HTERT RPE-1 (cell line): Measurements from ENCODE around the gene CDH13.

Source experiments
- in situ Hi-C: fragments of 300-500 bp; cut with MboI; formaldehyde crosslinking; loops from 4 replicates; pipeline ENCODE4 v1.14.3; 2020; ENCODE audit warnings: low sequenced_read_pairs

CDH13 gene

DNA sequence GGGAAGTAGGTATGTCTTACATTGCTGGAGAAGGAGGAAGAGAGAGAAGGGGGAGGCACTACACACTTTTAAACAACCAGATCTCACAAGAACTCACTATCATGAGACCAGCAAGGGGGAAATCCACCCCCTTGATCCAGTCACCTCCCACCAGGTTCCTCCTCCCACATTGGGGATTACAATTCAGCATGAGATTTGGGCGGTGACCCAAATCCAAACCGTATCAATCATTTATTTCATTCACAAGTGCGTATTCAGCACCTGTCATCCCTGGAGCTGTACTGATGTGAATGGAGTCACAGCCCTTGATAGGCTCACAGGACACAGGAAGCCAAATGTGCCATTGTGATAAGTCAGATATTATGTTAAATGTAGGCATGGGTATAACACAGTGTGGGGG is 952.7 kb downstream of the CDH13 start:
- in situ Hi-C loops: no loop called here

DNA sequence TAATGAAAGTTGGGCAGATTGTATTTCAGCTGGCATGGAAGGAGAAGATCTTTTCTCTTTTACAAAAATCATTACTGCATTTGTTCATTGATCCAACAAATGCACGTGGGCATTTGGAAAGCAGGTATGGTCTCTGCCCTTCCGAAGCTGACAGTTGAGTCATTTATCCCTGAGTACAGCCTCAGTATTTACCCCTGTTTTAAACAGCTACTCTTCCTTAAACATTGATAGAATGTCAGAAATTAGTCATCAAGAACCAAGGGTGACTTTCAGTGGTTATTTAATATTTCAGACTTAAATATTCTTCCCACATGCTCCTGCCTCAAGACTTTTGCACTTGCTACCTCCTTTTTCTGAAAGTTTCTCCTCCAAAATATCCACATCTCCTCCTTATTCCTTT is 954.3 kb downstream of the CDH13 start:
- in situ Hi-C loops: no loop called here

DNA sequence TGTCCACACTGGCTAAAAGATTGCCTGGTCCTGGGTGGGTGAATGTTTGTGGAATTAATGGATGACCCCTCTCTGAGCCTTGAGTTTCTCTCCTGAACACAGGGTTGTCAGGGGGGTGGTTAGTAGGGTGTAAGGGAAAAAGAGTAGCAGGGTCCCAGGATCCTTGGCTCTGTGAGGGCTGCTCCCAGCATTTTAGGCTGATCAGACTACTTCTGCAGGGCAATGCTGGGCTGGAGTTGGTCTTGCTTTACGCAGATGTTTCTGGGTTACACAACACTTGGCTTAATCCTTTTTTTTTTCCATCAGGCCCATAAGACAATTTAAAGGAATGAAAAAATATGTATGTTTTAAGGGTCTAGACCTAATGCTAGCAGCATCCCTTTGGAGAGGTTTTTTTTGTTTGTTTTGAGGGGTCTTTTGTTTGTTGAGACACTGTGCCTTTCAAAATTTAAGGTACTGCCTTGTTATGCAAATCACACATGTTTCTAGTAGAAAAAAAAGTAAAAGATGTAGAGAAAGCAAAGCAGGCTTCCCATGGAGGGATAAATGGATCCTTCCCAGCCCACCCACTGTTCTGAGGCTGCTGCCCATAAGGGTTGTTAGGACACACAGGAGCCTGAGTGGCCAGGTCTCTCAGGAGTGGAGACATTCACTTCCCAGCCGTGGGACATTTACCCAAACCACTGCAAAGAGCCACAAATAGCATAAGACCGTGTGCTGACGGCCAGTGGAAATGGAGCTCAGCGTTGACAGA is 955.4 kb downstream of the CDH13 start:
- in situ Hi-C loops: no loop called here

DNA sequence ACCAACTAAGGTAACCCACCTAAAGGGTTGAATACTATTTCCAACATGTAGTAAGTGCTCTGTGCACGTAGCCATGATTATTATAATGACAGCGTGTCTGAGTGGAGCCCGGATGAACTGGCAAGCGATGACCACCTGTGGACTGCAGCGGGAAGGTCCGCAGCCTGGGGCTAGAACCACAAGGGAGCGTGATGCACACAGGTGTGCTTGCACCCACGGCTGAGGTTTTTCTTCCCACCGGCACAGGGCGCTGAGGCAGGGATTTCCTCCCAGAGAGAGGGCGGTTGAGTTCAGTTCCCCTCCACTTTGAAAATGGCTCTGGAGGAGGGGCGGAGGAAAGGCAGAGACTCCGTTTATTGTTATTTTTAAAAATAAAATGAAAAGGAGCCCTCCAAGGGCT is 959.3 kb downstream of the CDH13 start:
- in situ Hi-C loops: no loop called here

DNA sequence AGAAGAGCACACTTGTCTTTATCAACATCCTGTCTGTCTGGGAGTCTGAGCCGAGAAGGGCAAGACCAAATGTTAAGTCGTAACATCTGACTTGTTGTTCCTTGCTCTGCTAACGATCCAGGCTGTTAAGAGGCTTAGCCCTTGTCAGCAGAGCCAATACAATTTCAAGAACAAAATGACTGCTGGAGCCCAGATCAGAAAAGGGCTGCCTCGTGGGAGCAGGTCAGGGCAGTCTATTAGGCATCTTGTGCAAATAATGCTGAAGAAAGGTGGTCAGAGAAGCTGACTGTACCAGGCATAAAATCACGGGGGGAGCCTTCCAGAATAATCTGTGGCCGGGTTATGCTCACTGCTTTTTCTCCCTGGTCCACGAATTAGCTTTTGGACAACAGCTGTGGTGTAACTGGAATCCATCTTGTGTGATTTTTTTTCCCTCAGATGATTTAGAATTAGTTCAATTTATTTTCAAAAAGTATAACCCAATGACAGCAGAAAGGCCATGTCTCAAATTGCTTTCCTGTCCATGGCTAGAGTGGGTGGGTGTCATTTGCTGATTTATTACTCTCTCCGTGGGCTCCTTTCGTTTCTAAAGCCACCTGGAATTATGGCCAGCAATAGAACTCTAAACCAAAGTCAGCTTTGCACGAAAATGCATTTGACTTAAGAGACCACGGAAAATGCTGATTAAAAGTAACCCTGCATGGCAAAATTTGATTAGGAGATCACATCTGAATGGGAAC is 959.9 kb downstream of the CDH13 start:
- in situ Hi-C loops: no loop called here

DNA sequence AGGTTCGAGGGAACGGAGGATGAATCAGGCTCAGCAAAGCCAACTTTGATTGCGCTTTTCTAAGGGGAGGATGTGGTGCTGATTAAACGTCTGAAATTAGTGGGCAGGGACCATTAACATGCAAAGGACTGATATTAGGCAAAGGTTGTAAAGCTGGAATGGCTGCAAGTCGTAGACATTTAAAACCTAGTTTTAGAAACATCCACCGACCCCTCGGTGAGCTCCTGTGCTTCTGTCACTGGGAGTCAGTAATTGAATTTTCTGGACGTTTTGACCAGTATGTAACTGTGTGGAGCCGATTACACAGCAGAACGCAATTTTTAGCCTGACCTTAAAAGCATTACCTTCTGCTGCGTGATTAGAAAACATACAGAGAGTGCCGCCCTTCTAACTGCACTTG is 960.4 kb downstream of the CDH13 start:
- in situ Hi-C loops: no loop called here

DNA sequence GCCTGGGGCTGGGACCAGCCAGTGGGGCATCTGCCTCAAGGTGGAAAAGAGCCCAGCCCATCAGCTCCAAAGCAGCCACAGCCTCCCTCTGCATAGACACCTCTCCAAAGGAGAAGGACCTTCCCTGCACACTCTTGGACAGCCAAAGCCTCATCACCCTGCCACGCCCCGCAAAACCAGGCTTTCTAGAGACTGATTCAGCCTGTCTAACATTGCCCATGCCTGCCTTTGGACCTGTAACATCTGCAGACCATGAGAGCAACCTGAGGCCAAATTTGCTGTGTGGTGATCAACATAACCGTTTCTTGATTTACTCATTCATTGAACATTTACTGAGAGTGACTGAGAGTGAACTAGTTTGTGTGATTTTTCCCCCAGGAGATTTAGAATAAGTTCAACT is 961.3 kb downstream of the CDH13 start:
- in situ Hi-C loops: no loop called here

DNA sequence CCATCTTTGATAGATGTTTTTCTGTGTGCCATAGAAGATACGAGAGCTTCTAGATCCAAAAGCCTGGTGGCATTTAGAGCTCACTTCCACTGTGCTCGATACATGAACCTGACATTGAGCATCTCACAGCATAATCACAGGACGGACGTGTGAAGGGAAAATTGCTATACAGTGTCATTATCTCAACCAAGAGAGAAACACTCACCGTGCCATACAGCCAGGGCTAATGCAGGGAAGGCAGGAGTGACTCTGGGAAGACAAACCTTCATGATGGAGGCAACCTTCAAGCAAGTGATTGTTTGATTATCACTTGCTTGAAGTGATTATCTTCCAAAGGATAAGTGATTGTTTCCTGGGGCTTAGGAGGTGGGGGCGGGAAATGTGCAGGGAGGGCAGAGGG is 962.8 kb downstream of the CDH13 start:
- in situ Hi-C loops: no loop called here

DNA sequence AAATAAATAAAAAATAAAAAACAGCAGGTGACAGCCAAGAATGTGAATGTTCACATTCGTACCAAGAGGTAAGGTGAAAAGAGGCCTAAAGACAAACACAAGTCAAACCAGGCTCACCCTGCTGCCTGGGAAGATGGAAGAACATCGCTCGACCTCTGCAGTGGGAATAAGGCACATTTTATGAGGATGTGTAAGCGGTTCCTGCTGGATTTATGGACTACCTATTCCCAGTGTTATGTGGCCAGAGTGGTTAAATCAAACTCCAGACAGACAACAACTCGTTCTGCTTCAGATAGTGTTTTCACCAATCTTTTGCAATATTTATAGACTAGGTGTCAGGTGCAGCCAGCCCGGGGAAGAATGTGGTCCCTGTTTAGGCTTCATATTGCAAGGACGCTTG is 966.0 kb downstream of the CDH13 start:
- in situ Hi-C loops: no loop called here

DNA sequence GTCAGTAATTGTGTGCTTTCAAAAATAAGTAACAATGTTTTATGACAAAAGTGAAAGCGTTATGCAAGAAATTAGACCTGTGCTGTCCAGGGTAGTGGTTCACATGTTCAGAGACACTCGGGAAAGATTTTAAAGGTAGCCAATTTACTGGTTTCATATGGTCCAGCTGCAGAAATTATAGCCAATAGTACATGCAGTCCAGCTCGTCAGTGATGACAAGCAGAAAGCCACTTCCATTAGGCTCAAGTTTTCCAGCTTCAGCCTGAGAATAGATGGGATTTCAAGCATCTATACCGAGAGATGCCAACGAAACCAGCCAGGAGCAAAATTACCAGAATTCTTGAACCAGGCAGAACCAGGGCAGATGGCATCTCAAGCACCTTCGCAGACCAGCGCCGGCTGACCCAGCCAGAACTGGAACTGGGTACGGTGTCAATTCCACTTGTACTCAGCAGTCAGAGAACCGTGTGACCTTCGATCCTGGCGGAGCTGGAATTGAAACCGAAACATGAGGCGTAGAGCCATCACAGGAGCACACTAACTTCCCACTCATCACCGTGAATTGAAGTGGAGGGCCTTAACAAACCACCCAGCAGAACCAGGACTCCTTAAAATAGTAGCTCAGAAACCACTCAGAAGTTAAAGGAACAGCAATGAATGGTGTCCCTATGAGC is 973.2 kb downstream of the CDH13 start:
- in situ Hi-C loops: no loop called here

DNA sequence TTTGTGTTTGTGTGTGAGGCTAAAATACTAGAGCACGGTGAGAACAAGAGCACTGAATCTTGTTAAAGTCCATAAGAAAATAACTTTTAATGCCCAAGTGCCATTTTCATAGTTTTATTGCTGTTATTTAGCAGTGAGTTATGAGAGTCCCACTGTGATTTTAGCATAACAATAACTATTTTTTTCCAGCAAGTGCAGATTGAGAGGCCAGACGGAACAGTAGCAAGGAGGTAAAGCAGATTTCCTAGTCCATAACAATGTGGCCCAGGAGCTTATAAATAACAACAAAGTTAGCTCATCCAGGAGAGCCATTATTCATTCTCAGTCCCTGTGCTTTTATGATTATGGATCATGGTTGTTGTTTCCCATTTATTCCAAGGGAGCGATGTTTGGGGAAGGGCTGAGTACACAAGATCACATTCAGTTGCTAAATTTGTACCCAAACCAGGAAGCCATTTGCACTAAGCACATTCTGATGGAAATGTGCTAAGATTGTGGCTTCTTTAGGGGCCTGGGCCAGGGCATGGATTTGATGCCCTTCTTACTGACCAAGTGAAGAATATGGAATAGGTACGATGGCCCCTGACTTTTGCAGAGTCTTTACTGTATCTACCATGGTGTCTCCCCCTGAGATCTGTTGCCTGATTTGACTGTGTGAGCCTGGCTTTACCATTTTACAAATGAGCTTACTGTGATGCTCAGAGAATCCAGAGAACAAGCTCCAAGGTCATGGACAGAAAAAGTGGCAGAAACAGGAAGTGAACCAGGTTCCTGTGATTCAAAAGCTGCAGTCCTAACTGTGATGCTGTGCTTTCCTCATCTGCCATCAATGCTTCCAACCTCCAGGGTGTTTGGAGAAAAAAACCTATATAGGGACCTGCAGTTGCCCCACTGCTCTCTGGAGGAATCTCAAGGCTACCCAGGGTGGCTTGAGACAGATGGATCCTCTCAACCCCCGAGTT is 976.3 kb downstream of the CDH13 start:
- in situ Hi-C loops: no loop called here

DNA sequence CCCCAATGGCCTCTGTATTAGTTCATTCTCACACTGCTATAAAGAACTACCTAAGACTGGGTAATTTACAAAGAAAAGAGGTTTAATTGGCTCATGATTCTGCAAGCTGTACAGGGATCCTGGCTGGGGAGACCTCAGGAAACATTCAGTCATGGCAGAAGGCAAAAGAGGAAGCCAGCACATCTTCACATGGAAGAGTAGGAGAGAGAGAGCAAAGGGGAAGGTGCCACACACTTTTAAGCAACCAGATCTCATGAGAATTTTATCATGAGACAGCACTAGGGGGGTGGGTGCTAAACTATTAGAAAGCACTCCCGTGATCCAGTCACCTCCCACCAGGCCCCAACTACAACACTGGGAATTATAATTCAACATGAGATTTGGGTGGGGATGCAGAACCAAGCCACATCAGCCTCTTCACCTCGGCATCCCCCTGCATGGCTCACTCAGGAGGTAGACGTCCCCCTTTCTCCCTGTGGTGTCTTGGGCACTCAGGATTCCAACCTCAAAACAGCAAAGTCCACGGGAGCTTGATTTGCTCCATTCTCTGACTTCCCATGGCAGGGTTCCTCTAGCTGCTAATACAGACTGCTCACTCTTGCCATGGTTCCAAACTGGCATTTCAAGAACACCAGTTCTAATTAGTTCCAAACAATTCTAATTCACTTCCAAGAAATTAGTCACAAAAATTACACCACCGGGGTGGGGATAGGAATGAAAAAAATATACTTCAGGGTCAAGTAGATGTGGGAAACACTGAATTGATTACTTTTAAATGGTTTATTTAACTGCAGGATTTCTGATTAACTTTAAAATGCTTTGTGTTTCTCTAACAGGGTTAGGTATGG is 977.2 kb downstream of the CDH13 start:
- in situ Hi-C loops: no loop called here

DNA sequence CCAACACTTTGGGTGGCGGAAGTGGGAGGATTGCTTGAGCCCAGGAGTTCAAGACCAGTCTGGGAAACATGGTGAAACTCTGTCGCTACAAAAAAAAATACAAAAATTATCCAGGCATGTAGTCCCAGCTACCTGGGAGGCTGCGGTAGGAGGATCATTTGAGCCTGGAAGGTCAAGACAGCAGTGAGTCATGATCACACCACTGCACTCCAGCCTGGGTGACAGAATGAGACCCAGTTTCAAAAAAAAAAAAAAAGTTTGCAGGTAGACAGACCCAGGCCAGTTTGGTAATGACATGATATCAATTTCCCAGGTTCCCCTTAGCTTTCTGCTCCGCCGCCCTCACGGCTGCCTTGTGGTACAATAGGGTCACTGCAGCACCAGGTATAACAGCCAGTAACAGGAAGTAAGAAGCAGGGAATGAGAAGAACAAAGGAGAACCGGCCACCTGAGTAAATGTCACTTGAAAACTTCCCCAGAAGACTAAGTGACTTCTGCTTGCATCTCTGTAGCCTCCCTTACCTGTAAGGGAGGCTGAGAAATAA is 979.8 kb downstream of the CDH13 start:
- in situ Hi-C loops: no loop called here

DNA sequence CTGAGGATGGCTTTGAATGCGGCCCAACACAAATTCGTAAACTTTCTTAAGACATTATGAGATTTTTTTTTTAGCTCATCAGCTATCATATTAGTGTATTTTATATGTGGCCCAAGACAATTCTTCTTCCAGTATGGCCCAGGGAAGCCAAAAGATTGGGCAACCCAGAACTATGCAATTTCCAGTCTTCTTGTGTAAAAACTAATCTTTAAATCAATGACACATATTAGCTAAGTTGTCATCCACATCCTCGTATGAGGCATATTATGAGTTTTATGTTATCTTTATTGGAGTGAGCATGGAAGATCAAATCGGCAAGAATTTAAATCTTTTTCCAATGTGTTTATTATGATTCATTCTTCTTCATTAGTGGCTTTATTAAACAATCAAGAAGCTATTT is 982.4 kb downstream of the CDH13 start:
- in situ Hi-C loops: no loop called here

DNA sequence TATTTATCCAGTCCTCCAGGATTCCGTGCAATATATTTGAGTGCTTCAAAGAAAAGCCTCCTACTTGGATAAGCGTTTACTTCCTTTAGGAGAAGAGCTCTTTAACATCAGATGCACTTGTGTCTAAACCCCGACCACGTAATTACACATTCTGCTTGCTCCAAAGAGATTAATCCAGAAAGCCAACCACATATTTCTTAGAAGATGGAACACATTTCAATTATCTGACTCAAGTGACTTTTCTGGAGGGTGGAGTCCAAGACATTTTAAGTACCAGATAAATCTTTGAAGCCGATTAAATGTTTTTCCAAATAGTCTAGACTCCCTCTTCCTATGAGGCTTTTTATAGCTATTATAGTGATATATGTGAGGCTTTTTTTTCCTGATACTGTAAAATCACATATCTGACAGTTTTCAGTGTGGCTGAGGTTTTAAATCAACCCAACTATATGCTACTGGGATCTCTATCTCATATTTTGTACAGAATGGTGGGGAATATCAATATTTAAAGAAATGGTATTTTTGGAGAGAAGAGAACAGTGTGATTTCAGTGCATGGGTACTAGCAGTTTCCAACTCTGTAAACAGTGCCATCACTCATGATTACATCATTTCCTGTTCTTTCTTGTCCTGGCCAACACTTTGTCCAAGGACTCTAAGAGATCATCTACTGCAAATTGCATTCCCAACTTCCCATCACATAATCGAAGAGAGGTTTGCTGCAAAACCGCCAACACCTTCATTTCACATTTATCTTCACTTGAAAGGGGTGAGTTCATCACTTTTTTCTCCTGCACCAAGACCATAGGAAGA is 988.6 kb downstream of the CDH13 start:
- in situ Hi-C loops: no loop called here

DNA sequence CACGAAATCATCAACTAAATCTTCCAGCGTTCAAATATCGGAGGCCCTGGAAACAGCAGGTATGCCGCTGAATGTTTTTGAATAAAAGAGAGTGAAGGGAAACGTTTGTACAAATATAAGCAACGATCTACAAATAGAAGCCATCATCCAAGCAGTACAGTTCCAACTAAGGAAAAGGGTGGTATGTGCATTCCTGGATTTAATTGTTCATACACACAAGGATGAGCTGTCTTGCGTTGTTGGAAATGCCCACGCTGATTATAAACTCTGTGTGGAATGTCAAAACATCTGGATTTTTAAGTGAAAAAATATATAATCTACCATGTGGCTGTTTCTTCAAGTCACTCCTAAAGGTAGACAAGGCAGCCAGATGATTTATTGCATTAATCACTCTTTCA is 989.2 kb downstream of the CDH13 start:
- in situ Hi-C loops: no loop called here

DNA sequence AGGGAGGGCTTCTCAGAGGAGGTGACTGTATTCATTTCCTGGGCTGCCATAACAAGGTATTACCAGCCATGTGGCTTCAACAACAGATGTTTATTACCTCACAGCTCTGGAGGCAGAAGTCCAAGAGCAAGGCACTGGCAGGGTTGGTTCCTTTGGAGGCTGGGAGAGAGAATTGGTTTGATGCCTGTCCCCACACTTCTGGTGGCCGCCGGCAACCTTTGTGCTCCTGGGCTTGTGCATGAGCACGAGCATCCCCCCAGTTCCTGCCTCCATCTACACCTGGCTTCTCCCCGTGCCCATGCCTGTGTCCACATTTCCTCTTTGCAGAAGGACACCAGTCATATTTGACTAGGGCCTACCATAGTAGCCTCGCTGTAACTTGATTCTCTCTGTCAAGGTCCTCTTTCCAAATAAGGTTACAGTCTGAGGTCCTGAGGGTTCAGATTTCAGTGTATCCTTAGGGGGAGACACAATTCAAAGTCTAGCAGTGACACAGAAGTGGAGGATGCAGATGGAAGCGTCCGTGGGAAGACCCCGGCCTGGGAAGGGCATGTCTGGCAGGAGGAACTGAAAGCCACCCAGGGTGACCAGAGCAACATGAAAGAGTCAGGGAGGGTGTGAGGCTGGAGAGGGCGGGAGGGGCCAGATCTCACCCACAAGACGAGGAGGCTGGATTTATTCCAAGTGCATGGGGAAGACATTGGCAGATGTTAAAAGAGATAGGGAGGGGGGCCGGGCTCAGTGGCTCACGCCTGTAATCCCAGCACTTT is 992.8 kb downstream of the CDH13 start:
- in situ Hi-C loops: no loop called here

DNA sequence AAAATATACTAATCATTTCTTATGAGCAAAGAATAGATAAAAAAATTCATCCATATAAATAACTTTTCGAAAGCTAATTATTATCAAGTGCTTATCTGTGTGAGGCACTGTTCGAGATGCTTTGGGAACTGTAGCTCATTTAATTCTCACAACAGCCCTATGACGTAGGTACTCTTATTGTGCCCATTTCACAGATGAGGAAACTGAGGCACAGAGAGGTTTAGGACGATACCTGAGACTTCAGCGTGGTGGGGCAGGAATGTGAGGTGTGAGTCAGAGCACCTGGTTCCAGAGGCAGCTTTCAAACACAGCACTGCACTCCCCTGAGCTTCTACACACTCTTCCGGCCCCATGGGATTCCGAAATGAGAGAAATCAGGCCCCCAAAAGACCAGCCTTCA is 995.2 kb downstream of the CDH13 start:
- in situ Hi-C loops: no loop called here
